ENCODE data around the gene RRP8. TPM values are rescaled to one million over a fixed set of nuclear protein-coding genes. Genes with fewer than 3 reads are reported as not detected.

RRP8 gene
- total and polyA plus RNA-seq, 2 of the 8 experiments (the other 6 are each of a cell fraction or from before 2014, with no cell fraction given), result 4.2 to 14.9 TPM

GRCh38 chr11:6617315-6617781 lies 13.9 kb upstream of the RRP8 start (continued):
- no peak for TF ChIP-seq USF2 (IDR thresholded peaks at IDR 0.05; ENCODE audit: low read length)
- no peak for TF ChIP-seq GTF2F1 (IDR thresholded peaks at IDR 0.05; ENCODE audit: borderline replicate concordance, low read depth, low read length)
- no peak for TF ChIP-seq SP1 (IDR thresholded peaks at IDR 0.05; ENCODE audit: low read depth, low read length)
- no peak for TF ChIP-seq GABPA (IDR thresholded peaks at IDR 0.05; ENCODE audit: borderline replicate concordance, insufficient read depth, low read length)
